ENCODE data around the gene CNTNAP4.

The CNTNAP4 gene

GRCh38 chr16:76235426-76235825, 41.8 kb upstream of the CNTNAP4 start:
- TF ChIP-seq CREB5 (CRISPR knock-in tag; IDR thresholded peaks at IDR 0.05; ENCODE audit: low read depth) (no peak), POU6F1 (CRISPR knock-in tag; IDR thresholded peaks at IDR 0.05; ENCODE audit: borderline replicate concordance, low read depth) (no peak), GLIS3 (CRISPR knock-in tag; IDR thresholded peaks at IDR 0.05) (no peak), ZC3H10 (CRISPR knock-in tag; IDR thresholded peaks at IDR 0.05) (no peak), TOX (CRISPR knock-in tag; IDR thresholded peaks at IDR 0.05; ENCODE audit: borderline replicate concordance) (no peak), TSHZ2 (CRISPR knock-in tag; IDR thresholded peaks at IDR 0.05) (no peak), ARNTL (CRISPR knock-in tag; IDR thresholded peaks at IDR 0.05; ENCODE audit: borderline replicate concordance, low read depth) (no peak), ZNF70 (CRISPR knock-in tag; IDR thresholded peaks at IDR 0.05) (no peak), PPARA (CRISPR knock-in tag; IDR thresholded peaks at IDR 0.05; ENCODE audit: borderline replicate concordance) (no peak), PATZ1 (CRISPR knock-in tag; IDR thresholded peaks at IDR 0.05; ENCODE audit: borderline replicate concordance) (no peak), ZNF565 (CRISPR knock-in tag; conservative IDR thresholded peaks at IDR 0.05; ENCODE audit: low read depth) (no peak), RARB (CRISPR knock-in tag; IDR thresholded peaks at IDR 0.05) (no peak), ZNF8 (CRISPR knock-in tag; IDR thresholded peaks at IDR 0.05) (no peak), ESRRG (CRISPR knock-in tag; IDR thresholded peaks at IDR 0.05) (no peak), ISL1 (CRISPR knock-in tag; IDR thresholded peaks at IDR 0.05) (no peak), CSDC2 (CRISPR knock-in tag; IDR thresholded peaks at IDR 0.05) (no peak), ZFP3 (CRISPR knock-in tag; IDR thresholded peaks at IDR 0.05) (no peak)
- ATAC-seq, result no peak

GRCh38 chr16:76237471-76237870, 39.7 kb upstream of the CNTNAP4 start:
- TF ChIP-seq ISL1 (CRISPR knock-in tag; IDR thresholded peaks at IDR 0.05) (no peak), ESRRG (CRISPR knock-in tag; IDR thresholded peaks at IDR 0.05) (no peak), TSHZ2 (CRISPR knock-in tag; IDR thresholded peaks at IDR 0.05) (no peak), TCF4 (CRISPR knock-in tag; IDR thresholded peaks at IDR 0.05; ENCODE audit: borderline replicate concordance) (no peak), SNAI2 (CRISPR knock-in tag; IDR thresholded peaks at IDR 0.05) (no peak), ARNTL (CRISPR knock-in tag; IDR thresholded peaks at IDR 0.05; ENCODE audit: borderline replicate concordance, low read depth) (no peak), PPARA (CRISPR knock-in tag; IDR thresholded peaks at IDR 0.05; ENCODE audit: borderline replicate concordance) (no peak), GLIS3 (CRISPR knock-in tag; IDR thresholded peaks at IDR 0.05) (no peak), POU6F1 (CRISPR knock-in tag; IDR thresholded peaks at IDR 0.05; ENCODE audit: borderline replicate concordance, low read depth) (no peak), ZNF565 (CRISPR knock-in tag; conservative IDR thresholded peaks at IDR 0.05; ENCODE audit: low read depth) (no peak), RARB (CRISPR knock-in tag; IDR thresholded peaks at IDR 0.05) (no peak), CSDC2 (CRISPR knock-in tag; IDR thresholded peaks at IDR 0.05) (no peak)
- no peak for ATAC-seq

Measured in SK-N-SH treated with all-trans-retinoic acid at 6 μM for 48 hours (cell line).